ENCODE measurements around the gene MAP3K10.

The MAP3K10 gene

DNA sequence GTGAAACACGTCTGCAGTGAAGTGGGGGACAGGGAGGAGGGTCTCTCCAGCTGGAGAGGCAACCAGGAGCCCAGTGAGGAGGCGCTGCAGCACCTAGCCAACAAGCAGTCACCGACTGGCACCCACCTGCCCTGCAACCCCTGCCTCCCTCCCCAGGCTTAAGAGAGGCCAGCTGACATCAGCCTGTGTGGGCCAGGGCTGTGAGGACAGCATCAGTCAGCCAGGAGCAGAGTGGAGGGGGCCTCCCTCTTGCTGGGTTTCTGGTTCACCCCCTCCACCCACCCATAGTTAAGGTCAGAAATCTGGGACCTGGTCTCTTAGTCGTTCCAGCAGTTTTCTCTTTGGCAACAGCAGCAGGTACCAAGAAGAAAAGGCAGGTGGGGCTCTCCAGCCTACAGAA lies 60.8 kb downstream of the MAP3K10 start:
- DNase-seq, result no peak

DNA sequence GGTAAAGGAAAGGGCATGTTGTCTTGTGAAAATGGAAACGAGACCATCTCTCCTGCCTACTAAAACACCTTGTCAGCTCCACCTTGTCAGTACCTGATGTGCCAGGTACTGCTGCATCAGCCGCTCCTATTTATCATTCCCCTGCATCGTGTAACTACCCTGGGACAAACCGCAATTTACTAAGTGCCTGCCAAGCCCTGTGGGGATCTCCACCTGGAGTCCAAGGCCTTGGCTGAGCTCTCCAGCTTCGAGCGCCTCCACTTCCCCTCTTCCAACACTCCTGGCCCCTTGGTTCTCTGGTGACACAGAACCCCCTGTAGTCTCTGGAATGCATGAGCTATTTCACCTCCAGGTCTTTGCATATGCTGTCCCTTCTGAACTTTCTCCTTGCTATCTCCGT lies 61.2 kb downstream of the MAP3K10 start:
- DNase-seq, result no peak

DNA sequence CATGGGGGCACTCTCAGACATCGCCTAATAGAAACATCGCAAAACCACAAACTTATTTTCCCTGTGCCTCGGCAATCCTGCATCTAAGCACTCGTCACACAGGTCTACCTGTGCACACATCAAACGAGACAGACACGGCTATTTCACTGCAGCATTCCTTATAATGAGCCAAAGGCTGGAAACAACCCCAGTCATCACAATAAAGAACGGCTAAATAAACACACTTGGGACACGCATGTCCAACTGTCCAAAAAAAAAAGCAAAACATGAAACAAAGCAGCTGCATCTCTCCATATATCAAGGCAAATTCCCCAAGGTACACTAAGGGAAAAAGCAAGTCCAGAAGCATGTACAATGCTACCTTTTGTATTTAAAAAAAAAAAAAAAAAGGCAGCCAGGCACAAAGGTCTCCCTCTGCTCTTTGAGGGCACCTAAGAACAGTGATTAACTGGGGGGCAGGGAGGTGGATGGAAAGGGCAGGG lies 62.4 kb downstream of the MAP3K10 start:
- DNase-seq, result no peak

DNA sequence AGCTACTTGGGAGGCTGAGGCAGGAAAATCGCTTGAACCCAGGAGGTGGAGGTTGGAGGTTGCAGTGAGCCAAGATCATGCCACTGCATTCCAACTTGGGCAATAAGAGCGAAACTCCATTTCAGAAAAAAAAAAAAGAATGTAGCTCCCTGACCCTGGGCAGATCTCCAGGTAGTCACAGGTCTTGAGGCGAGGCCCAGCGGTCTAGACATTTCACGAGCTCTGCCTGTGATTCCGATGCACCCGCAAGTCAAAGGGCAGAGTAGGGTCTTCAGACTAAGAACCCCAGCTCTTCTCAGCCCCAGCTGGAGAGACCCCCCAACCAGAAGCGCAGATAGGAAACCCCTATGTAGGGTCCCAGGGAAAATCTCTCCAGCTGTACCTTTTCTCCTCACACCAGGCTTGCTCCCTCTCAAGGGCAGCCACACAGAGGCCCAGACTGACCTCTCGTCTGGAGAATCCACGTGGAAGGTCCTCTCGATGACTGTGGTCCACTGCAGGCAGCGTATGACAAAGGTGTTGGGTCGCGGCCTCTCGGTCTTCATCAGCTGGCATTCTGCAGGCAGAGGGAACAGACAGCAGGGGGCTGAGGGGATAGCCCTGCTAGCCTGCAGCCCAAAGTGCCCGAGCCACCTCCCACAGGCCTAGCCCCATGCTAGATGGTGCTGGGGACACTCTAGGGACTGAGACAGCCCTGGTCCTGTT lies 63.6 kb downstream of the MAP3K10 start:
- DNase-seq, result no peak

DNA sequence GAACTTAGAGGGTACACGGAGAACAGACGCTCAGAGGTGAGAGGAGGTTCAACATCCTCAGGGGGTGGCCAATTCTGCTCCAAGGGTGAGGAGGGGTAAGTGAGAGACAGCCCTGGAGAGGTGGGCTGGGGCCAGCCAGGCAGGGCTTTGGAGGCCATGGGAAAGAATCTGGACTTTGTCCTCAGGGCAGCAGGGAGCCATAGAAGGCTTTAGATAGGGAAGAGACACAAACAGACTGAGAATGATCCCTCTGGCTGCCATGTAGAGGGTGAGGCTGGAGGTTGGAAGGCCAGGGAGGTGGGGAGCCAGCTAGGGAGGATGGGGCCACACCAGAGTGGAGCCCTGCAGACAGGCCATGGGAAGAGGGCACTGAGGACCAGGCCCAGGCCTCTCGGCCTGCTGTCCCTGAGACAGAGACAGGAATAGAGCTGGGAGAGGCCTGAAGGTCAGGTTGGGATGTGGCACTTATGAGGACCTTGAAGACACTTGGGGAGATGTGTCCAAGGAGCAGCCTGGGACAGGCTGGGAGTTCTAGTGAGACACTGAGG lies 64.5 kb downstream of the MAP3K10 start:
- no peak for DNase-seq

DNA sequence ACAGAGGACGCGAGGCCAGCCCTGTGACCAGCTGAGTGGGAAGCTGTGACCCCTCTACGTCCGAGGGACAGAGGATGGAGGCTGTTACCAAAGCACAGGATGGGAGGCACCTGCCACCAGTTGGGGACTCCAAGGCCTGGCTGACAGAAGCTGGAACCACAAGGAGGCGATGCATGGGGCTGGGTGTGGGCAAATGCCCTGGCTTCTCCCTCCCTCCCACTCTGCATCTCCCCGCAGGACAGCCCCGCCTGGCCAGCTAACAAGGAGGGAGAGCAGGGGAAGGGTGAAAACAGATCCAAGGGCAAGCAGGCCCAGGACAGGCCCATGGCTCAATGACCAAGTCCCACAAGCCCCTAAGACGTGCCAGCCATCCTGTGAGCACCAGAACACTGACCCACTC lies 65.3 kb downstream of the MAP3K10 start:
- no peak for DNase-seq

DNA sequence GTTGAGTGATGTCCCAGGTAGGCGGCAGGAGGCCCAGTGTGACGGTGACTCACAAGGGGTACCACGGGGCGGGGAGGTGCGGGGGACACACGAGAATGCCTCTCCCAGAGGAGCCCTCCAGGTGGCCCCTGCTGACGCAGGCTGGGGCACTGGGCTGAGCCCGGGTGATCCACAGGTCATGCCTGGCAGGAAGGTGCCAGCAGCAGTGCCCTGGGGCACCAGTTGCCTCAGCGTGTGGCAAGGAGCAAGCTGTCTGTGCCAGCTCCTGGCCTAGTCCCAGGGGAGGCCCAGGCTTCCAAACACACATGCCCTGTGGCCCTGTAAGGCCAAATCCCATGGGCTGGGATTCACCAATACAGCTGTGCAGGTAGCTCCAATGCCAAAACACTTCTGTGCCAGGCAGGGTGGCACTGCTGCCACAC lies 65.9 kb downstream of the MAP3K10 start:
- DNase-seq, result no peak

DNA sequence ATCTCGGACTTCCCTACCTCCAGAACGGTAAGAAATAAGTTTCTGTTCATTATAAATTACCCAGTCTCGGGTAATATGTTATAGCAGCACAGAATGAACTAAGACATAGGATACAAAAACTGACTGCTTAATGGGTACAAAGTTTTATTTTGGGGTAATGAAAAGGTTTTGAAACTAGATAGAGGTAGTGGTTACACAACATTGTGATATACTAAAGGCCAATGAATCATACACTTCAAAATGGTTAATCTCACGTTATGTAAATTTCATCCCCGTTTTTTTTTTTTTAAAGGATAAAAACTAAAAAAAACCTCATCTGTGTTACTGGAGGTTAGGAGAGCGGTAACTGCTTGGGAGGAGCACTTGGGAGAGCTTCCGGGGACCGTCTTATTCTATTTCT lies 70.4 kb downstream of the MAP3K10 start:
- no peak for DNase-seq

DNA sequence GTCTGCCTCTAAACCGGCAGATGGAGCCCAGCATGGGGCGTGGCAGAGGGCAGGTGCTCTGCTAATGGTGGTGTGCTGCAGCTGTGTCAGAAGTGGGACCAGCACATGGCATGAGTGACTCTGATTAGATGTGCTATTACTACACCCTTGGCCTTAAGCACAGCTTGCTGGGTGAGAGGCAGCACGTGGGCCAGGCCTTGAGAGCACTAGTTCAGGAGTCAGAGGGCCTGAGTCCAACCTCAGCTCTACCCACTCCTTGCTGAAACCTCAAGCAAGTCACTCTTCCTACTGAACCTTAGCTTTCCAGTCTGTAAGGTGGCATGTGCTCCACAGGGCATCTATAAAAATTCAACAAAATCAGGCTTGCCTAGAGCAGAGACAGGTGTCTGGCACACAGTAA lies 71.2 kb downstream of the MAP3K10 start:
- no peak for DNase-seq

DNA sequence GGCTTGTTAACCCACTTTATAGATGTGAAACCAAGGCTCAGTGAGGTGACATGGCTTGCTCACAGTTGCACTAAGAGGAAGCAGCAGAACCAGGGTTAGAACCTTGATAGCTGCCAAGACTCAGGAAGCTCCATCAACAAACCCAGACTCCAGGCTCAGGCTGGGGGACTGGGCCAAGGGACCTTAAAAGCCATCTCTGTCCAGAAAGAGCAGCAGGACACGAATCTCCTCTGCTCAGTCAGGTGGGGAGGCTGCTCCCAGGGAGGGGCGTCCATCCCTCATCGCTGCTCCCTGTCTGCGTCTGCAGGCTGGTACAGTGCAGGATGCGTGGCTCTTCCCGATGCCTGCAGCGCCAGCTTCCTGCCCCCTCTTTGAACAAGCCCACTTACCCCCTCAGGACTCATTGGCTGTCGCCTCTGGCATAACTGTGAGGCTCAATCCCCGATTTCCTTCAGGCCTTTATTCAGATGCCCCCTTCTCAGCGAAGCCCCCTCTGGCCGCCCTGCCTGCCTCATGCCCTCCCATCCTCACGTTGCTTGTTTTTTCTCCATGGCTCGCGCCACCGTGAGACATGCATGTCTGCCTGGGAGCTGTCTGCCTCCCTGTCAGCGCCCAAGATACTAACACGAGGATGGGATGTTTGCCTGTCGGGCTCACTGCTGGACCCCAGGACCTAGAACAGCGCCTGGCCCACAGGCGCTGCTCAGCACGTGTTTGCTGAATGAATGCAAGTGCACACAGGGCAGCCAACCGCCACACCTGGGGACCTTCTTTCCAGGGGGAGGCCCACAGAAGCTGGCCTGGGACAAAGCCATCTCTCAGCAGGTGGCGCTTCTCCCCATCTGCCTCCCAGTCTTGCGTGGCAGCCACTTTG lies 72.5 kb downstream of the MAP3K10 start:
- DNase-seq, result no peak

DNA sequence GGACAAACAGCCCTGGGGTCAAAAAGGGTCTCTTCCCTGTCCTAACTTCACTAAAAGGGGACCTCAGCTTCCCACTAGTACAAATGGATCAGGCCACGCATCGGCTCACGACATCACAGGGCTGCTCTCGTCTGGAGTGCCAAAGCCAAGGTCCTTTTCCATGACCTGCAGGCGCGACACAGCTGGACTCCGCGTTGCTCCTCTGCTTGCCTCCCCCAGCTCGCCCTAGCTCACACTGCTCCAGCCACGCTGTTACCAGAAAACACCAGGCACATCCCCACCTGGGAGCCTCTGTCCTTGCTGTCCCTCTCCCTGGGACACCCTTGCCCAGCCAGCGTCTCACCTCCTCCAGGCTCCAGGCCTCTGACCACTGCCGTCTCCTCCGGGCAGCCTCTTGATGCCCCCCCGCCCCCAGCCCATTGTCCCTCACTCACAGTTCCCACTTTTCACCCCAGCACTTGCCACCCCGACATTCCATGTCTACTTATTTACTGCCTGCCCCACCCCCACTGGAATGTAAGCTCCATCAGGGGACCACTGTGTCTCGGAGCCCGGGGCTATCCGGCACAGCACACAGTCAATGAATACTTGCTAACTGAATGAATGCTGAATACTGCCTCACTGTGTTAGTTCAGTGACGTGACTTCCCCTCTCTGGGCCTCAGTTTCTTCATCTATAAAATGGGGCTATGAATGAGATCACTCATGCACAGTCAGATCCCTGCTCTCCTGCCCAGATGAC lies 73.3 kb downstream of the MAP3K10 start:
- DNase-seq, result no peak

Measured in AML-193 (cell line).